ENCODE data around the gene ZBTB4.

The ZBTB4 gene, protein sequence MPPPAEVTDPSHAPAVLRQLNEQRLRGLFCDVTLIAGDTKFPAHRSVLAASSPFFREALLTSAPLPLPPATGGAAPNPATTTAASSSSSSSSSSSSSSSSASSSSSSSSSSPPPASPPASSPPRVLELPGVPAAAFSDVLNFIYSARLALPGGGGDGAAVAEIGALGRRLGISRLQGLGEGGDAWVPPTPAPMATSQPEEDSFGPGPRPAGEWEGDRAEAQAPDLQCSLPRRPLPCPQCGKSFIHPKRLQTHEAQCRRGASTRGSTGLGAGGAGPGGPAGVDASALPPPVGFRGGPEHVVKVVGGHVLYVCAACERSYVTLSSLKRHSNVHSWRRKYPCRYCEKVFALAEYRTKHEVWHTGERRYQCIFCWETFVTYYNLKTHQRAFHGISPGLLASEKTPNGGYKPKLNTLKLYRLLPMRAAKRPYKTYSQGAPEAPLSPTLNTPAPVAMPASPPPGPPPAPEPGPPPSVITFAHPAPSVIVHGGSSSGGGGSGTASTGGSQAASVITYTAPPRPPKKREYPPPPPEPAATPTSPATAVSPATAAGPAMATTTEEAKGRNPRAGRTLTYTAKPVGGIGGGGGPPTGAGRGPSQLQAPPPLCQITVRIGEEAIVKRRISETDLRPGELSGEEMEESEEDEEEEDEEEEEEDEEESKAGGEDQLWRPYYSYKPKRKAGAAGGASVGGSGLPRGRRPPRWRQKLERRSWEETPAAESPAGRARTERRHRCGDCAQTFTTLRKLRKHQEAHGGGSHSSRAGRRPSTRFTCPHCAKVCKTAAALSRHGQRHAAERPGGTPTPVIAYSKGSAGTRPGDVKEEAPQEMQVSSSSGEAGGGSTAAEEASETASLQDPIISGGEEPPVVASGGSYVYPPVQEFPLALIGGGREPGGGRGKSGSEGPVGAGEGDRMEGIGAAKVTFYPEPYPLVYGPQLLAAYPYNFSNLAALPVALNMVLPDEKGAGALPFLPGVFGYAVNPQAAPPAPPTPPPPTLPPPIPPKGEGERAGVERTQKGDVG

DNA sequence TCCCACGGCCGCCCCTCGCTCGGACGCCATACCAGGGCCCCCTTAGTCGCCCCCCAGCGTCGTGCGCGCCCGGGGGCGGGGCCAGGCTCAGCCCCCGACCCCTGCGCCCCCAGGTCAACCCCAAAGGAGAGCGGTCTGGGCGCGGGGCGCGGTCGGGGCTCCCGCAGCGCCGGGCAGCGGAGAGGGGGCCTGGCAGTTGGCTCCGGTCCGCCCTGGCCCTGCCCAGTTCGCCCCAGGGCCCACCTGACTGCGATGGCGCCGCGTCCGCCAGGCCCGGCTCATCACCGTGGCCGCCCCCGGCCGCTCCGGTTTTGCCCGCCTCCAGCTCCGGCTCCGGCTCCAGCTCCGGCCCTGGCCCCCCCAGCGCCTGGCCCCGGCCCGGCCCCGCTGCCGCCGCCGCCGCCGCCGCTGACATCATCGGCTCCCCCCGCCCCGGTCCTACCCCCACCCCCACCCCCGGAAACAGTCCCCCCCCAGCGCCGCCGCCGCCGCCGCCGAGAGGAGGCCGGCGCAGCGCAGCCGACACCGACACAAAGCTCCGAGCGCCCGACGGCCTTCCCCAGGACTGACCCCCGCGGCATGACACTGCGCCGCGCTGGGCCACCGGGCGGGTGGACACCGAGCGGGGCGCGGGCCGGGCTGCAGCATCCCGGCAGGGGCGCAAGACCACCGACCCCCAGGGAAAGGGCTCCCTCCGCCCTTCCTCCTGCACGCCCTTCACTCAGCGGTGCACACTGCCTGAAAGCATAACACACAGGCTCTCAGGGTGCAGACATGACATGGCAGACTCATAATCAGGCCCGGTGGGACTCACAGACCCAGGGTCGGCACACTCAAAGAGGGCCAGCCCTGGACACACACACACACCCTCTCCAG, at the start of gene ZBTB4:
ZBTB4 (minus strand) TSS at position 419 of the 876 bp plus-strand sequence. CDS start 12,830 bp downstream, outside the sequence.
- DNase-seq: no peak

DNA sequence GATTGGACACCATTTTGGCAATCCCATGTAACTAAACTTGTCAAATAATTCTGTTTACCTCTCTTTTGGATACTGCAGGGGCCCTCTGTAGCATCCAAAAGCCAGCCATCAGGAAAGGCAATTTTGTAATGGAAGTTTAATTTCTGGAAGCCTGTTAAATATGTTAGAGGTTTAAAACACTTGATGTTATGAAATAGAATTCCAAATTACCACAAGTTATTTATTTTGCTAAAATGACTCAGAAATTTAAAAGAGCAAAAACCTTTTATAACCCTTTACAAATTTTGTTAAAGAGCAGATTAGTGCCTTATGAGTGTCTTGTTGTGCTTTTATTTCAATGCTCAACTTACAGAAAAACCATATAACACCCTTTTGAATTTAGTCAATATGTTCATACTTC, 49.4 kb upstream of the ZBTB4 start:
- no peak for DNase-seq

DNA sequence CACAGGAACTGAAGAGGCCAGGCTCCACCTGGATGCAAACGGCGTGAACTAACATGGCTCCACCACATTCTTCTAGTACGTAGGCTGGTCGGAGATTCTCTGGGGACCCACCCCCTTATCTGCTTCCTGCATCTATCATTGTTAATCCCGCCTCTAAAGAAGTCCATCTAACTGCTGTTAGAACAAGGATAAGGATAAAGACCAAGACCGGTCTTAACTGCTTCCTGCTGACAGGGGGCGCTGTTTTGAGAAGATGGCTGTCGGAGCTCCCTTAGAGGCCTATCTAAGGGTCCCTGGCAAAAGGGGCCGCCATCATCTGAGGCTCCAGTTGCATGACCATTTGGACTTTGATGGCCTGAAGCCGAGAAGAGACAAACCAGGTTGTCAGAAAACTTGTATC, 43.6 kb upstream of the ZBTB4 start:
- no peak for DNase-seq

DNA sequence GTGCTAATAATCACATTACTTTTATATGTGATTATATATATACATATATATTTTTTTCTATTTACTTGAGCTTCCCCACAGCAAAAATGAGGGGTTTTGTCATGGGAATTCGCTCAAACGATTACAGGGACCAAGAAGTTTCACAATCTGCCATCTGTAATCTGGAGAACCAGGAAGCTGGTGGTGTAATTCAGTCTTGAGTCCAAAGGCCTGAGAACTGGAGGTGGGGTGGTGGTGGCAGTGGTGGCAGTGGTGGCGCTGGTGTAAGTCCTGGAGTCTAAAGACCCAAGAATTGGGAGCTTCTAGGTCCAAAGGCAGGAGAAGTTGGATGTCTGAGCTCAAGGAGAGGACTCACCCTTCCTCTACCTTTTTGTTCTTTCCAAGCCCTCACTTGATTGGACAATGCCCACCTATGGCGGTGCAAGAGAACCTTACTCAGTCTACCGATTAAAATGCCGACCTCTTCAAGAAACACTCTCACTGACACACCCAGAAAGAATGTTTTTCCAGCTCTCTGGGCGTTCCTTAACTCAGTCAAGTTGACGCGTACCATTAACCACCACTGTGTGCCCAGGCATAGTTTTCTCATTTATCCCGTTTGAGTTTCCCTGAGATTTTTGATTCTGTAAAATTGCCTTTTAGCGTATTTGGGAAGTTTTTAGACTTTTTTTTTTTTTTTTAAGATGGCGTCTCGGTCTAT, 36.6 kb upstream of the ZBTB4 start:
- no peak for DNase-seq

DNA sequence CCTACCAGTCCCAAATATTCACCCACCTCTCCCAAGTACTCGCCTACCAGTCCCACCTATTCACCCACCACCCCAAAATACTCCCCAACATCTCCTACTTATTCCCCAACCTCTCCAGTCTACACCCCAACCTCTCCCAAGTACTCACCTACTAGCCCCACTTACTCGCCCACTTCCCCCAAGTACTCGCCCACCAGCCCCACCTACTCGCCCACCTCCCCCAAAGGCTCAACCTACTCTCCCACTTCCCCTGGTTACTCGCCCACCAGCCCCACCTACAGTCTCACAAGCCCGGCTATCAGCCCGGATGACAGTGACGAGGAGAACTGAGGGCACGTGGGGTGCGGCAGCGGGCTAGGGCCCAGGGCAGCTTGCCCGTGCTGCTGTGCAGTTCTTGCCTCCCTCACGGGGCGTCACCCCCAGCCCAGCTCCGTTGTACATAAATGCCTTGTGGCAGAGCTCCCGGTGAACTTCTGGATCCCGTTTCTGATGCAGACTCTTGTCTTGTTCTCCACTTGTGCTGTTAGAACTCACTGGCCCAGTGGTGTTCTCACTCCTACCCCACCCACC, 34.5 kb upstream of the ZBTB4 start:
- DNase-seq: no peak

DNA sequence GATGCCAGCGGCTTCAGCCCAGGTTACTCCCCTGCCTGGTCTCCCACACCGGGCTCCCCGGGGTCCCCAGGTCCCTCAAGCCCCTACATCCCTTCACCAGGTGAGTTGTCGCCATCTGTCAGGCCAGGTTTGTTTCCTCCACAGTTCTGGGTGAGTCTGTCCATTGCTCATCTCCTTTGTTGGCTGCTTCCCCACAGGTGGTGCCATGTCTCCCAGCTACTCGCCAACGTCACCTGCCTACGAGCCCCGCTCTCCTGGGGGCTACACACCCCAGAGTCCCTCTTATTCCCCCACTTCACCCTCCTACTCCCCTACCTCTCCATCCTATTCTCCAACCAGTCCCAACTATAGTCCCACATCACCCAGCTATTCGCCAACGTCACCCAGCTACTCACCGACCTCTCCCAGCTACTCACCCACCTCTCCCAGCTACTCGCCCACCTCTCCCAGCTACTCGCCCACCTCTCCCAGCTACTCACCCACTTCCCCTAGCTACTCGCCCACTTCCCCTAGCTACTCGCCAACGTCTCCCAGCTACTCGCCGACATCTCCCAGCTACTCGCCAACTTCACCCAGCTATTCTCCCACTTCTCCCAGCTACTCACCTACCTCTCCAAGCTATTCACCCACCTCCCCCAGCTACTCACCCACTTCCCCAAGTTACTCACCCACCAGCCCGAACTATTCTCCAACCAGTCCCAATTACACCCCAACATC, 33.6 kb upstream of the ZBTB4 start:
- DNase-seq: no peak

DNA sequence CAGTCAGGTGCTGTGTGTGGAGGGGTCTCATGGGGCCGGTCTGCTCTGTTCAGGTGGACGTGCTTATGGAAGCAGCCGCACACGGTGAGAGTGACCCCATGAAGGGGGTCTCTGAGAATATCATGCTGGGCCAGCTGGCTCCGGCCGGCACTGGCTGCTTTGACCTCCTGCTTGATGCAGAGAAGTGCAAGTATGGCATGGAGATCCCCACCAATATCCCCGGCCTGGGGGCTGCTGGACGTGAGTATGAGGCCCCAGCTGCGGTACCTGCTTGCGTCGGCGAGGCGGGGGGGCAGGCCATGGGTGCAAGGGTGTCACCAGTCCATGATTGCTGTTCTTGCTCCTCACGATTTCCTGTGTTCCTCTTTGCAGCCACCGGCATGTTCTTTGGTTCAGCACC, 32.7 kb upstream of the ZBTB4 start:
- DNase-seq: no peak

DNA sequence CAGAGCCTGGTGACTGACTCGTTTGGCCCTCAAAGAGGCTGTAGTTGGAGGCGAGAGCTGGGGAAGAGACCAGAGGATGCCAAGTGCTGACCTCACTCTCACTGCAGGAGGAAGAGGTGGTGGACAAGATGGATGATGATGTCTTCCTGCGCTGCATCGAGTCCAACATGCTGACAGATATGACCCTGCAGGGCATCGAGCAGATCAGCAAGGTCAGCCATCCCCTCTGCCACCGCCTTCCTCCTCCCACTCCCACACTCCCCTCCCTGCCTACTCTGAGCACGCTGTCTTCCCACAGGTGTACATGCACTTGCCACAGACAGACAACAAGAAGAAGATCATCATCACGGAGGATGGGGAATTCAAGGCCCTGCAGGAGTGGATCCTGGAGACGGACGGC, 31.7 kb upstream of the ZBTB4 start:
- DNase-seq: no peak

DNA sequence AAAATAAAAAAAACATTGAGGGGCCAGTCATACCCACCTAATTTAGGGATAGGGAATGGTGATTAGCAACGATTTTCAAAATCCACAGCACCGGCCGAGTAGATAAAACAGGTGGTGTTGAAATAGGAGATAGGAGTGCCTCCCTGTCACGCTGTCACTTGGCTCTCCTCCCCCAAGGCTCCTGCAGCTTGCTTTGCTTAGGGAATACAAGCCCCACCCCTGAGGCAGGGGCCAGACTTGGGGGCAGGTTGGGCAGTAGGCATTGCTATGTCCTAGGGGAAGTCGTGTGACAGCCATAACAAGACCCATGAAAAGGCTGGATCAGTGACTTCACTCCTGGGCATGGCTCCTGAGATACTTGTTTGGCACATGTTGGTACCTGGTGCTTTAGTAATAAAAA, 30.5 kb upstream of the ZBTB4 start:
- DNase-seq: no peak

DNA sequence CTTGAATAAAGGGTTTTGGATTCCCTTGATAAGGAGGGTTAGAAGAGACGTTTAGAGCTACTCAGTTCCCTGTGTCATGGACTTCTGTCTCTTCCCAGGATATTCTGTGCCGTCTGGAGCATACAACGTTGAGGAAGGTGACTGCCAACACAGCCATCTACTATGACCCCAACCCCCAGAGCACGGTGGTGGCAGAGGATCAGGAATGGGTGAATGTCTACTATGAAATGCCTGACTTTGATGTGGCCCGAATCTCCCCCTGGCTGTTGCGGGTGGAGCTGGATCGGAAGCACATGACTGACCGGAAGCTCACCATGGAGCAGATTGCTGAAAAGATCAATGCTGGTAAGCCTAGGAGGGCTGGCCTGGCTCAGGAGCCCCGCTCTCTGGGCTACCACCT, 29.4 kb upstream of the ZBTB4 start:
- DNase-seq: no peak

DNA sequence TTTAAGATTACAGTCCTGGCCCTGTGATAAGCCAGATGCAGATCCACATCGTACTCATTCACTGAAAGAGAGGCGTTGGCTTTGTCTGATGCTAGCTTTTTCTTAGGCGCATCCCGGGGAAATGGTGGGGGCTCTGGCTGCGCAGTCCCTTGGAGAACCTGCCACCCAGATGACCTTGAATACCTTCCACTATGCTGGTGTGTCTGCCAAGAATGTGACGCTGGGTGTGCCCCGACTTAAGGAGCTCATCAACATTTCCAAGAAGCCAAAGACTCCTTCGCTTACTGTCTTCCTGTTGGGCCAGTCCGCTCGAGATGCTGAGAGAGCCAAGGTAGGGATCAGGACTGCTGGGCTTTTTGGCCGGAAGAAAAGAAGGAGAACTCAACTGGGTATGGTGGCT, 28.7 kb upstream of the ZBTB4 start:
- no peak for DNase-seq

DNA sequence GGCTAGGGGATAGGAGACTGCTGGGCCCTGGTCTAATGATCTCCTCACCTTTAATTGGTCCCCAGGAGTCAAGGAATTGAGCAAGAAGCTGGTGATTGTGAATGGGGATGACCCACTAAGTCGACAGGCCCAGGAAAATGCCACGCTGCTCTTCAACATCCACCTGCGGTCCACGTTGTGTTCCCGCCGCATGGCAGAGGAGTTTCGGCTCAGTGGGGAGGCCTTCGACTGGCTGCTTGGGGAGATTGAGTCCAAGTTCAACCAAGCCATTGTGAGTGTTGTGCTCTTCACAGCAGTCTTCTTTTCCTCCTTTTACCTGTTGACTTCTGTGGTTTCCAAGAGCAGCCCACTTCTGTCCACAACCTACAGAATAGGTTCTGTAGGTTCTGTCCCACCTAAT, 24.1 kb upstream of the ZBTB4 start:
- DNase-seq: no peak

DNA sequence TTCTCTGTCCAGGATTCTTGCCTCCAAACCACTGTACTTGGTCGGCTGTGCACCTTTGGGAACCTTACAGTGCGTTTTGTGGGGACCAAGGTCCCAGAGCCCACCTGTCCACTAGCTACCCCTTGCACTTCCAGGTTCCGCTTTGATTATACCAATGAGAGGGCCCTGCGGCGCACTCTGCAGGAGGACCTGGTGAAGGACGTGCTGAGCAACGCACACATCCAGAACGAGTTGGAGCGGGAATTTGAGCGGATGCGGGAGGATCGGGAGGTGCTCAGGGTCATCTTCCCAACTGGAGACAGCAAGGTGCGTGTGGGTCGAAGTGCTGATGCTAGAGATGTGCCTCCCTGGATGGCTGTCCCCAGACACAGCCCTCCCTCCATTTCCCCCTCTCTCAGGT, 23.6 kb upstream of the ZBTB4 start:
- no peak for DNase-seq

DNA sequence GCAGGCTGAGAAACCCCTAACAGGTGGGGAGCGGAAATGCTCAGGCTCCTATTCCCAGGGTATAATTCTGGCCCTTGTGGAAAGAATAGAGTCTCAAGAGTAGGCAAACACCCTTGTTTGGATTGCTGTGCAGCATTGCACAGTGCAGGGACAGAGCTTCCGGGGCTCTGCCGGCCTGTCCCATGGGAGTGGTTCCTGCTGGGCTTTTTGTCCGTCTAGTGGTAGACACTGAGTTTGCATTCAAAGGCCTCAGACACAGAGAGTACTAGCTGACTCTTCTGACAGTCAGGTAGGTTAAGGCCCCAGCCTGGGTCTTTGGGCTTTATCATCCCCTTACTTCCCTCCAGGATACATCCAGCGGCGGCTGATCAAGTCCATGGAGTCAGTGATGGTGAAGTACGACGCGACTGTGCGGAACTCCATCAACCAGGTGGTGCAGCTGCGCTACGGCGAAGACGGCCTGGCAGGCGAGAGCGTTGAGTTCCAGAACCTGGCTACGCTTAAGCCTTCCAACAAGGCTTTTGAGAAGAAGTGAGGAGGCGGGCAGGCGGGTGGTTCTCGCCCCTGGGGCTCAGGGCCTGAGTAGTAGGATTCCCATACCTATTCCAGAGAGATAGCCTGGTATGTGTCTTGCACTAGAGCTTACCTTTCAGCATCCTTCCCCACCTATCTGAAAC, 22.9 kb upstream of the ZBTB4 start:
- no peak for DNase-seq

DNA sequence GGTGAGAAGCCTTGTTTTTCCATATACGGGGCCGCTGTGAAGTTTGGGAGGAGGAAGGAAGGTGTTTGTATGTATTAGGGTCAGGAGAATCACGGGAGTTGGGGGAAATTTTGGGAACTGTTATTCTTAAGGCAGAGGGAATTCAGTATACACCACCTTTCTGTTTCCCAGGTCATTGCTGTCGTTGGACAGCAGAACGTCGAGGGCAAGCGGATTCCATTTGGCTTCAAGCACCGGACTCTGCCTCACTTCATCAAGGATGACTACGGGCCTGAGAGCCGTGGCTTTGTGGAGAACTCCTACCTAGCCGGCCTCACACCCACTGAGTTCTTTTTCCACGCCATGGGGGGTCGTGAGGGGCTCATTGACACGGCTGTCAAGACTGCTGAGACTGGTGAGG, 22.3 kb upstream of the ZBTB4 start:
- DNase-seq: no peak

DNA sequence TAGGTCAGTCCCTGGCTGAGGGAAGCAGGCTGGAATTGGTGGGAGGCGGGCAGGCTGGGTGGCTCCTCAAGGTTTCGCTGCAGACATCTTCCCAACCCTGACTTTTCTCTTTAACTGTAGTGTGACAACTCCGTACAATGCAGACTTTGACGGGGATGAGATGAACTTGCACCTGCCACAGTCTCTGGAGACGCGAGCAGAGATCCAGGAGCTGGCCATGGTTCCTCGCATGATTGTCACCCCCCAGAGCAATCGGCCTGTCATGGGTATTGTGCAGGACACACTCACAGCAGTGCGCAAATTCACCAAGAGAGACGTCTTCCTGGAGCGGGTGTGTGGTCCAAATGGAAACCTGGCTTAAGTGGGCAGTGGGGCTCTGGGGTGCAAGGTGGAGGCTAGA, 19.7 kb upstream of the ZBTB4 start:
- no peak for DNase-seq

DNA sequence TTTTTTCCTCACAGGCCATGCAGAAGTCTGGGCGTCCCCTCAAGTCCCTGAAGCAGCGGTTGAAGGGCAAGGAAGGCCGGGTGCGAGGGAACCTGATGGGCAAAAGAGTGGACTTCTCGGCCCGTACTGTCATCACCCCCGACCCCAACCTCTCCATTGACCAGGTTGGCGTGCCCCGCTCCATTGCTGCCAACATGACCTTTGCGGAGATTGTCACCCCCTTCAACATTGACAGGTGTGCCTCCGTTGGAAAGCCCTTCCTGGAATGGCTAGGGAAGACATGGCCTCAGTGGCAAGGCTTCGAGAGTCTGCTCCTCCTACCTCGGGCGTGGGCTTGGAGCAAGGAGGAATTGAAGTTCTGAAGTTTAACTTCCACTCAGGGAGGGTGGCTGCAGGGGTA, 18.2 kb upstream of the ZBTB4 start:
- DNase-seq: no peak

DNA sequence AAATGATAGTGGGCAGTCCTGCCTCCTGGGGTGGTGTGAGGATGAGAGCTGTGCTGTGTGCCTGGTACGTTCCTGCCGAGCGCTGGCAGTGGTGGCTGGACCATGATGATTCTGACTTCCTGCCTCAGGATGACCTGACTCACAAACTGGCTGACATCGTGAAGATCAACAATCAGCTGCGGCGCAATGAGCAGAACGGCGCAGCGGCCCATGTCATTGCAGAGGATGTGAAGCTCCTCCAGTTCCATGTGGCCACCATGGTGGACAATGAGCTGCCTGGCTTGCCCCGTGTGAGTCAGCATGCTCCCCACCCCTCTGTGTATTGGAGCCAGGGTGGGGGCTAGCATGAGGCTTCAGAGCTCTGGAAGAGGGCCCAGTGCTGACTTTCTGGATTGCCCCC, 17.8 kb upstream of the ZBTB4 start:
- DNase-seq: no peak

DNA sequence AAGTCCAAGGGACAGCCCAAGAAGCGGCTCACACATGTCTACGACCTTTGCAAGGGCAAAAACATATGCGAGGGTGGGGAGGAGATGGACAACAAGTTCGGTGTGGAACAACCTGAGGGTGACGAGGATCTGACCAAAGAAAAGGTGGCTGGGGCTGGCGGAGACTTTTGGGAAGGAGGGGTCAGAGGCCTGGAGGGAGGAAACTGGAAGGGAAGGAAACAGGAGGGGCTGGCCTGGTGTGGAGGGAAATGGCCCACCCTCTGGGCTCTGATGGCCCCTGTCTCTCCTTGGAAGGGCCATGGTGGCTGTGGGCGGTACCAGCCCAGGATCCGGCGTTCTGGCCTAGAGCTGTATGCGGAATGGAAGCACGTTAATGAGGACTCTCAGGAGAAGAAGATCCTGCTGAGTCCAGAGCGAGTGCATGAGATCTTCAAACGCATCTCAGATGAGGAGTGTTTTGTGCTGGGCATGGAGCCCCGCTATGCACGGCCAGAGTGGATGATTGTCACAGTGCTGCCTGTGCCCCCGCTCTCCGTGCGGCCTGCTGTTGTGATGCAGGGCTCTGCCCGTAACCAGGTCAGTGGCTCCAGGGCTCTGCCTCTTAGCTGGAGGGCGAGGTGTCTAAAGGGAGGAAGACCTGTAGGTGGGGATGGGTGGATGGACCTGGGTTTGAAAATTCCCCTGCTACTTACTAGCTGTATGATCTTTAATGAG, 17.2 kb upstream of the ZBTB4 start:
- DNase-seq: no peak

DNA sequence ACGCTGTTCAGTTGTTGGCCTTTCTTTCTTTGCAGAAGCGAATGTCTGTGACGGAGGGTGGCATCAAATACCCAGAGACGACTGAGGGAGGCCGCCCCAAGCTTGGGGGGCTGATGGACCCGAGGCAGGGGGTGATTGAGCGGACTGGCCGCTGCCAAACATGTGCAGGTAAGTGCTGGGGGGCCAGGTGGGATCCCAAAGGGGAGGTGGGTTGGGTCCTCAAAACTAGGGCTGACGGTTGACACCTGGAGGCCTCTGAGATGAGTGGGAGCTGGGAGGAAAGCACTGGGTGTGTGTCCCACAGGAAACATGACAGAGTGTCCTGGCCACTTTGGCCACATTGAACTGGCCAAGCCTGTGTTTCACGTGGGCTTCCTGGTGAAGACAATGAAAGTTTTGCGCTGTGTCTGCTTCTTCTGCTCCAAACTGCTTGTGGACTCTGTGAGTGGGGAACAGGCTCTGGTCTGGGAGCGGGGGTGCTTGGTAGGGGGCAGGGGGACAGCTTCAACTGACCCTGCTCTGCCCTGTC, 16.5 kb upstream of the ZBTB4 start:
- no peak for DNase-seq

Measured in NK-92 treated with Interleukin-12 subunit alpha and Interleukin-12 subunit beta, amount 100 ng/mL, for 24 hours (cell line).